Ramos (cell line): Measurements from ENCODE around the gene SPATA31A6.
"Not testable (repeated sequence)": the region's sequence is repeated elsewhere in the genome, so short reads cannot be mapped to it uniquely, and the experiment has no call there.

Experiments
- in situ Hi-C: fragments of 300-500 bp; cut with MboI; formaldehyde crosslinking; loops from one replicate; pipeline ENCODE4 v1.14.3; 2022; ENCODE audit warnings: low sequenced_read_pairs; ENCODE audit not compliant: unreplicated experiment

The SPATA31A6 gene

DNA sequence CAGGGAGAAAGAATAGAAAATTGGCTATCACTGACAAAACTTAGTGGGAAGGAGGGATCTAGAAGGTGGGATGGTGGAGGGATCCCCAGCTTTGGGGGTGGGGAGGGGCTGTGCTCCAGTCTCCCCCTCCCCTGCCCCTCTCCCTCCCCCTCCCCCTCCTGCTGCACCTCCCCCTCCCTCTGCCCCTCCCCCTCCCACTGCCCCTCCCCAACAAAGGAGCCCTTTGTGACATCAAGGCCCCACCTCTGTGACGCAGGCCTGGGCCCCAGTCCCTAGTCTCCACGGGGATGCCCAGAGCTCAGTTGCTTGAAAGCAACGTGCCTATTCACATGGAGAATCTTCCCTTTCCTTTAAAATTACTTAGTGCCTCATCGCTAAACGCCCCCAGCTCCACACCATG is at the start of gene SPATA31A6:
Gene SPATA31A6, plus strand, starts transcription at position 301 of the 400 bp plus-strand sequence. Its CDS starts 29 bp downstream, at position 330.
- in situ Hi-C loops = not testable (repeated sequence)

DNA sequence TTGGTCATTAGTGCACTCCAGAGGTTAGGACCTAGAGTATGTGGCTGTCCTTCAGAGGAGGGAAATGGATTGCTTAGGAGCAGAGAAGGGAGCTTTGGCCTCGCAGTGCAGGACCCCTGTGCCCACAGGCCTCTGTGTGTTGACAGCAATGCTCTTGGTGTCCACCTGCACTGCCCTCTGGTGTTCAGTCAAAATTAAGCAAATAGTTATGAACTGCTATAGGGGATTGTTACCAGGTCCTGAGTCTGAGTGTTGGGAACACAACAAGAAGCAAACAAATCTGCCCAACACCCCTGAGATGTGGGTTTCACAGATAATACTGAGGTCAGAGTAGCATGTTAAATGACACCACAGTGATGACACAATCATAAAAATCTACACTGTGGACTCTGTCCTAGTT is 23.2 kb upstream of the SPATA31A6 start:
- in situ Hi-C loops = not testable (repeated sequence)

DNA sequence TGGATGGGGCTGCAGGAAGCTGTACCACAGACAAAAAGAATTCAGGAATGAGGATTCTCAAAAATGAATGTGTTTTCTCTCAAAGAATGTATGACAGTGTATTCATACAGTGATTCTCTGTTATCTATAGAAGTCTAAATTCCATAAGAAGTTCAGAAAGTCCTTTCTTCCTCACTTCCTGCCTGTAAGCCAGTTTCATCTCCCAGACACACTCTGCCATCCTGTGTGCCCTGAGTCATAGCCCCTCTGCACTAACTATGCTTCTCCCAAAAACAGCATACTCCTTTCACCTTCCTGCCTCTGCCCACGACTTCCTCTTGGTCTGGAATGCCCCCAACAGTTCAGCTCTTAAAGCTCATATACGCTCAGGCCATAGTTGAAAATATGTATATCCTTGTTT is 36.4 kb downstream of the SPATA31A6 start:
- in situ Hi-C loops = not testable (repeated sequence)

DNA sequence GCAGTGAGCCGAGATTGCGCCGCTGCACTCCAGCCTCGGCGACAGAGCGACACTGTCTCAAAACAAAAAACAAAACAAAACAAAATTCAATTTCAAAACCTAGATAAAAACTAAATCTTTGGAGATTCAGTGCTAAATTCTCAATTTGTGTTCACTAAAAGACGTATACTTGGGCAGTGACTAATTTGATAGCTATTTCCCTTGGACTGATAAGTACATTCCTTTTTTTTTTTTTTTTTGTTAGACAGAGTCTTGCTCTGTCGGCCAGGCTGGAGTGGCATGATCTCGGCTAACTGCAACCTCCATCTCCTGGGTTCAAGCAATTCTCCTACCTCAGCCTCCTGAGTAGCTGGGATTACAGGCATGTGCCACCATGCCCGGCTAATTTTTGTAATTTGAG is 39.8 kb downstream of the SPATA31A6 start:
- in situ Hi-C loops = not testable (repeated sequence)

DNA sequence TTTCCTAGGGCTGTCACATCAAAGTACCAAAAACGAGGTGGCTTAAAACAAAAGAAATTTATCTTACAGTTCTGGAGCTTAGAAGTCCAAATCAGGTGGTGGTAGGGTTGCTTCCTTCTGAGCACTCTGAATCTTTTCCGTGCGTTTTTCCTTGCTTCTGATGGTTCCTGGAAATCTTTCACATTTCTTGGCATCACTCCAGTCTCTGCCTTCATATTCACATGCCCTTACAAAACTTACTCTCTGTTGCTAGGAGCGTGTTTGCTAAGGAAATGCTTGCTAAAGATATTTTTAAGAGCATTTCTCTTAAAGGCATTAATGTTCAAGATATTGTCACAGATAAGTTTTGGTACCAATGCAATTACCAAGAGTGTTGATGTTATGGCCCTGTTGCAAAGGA is 49.6 kb downstream of the SPATA31A6 start:
- in situ Hi-C loops = not testable (repeated sequence)

DNA sequence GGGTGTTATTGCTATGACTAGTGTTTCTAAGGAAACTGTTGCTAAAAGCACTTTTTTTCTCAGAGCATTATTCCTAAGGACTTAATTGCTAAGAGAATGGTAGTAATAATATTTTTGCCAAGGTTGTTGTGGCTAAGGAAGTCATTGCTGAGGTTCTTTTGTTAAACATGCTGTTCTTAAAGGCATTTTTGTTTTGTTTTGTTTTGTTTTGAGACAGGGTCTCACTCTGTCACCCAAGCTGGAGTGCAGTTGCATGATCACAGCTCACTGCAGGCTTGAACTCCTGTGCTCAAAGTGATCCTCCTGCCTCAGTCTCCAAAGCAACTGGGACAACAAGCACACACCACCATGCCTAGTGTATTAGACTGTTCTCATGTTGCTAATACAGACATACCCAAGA is 51.2 kb downstream of the SPATA31A6 start:
- in situ Hi-C loops = not testable (repeated sequence)

DNA sequence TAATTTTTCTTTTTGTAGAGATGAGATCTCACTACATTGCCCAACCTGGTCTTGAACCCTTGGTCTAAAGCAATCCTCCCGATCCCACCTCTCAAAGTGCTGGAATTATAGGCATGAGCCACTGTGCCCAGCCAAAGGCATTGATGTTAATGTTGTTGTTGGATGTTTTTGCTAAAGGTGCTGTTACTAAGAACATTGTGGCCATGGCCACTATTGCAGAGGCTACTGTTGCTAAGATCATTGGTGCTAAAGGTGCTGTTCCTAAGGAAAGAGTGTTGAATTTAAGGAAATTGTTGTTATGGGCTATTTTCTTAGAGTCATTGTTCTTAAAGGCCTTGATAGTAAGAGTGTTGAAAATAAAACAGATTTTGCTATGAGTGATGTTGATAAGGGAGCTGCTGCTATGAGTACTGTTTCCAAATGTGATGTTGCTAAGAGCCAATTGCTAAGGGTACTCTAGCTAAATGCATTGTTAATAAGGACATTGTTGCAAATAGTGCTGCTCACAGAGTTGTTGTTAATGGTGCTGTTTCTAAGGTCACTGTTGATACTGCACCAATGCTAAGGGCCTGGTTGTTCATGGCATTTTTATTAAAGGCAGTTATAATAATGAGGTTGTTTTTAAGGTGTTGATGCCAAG is 52.0 kb downstream of the SPATA31A6 start:
- in situ Hi-C loops = not testable (repeated sequence)

DNA sequence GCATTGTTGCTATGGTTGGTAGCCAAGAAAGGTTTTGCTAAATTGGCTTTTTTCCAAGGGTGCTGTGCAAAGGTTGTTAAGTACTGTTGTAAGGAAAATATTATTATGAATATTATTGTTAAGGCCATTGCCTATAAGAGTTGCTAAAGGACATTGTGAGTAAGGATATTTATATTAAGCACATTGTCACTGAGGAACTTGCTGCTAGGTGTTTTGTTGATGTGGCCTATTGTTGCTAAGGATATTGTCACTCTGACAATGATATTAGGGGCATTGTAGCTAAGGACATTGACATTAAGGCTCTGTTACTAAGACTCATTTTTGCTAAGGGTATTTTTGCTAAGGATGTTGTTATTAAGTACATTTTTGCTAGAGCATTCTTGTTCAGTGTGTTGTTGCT is 52.6 kb downstream of the SPATA31A6 start:
- in situ Hi-C loops = not testable (repeated sequence)

DNA sequence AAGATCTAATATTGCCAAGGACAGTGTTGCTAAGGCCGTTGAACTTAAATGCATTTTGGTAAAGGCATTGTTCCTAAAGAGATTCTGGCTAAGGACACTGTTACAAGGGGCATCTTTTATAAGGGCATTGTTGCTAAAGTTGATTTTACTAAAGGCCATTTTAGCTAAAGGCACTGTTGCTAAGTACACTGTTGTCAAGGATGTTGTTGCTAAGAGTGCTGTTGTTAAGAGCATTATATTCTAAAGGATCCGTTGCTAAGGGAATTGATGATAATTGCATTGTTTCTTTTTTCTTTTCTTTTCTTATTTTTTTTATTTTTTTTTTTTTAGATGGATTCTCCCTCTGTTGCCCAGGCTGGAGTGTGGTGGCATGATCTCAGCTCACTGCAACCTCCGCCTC is 53.9 kb downstream of the SPATA31A6 start:
- in situ Hi-C loops = not testable (repeated sequence)

DNA sequence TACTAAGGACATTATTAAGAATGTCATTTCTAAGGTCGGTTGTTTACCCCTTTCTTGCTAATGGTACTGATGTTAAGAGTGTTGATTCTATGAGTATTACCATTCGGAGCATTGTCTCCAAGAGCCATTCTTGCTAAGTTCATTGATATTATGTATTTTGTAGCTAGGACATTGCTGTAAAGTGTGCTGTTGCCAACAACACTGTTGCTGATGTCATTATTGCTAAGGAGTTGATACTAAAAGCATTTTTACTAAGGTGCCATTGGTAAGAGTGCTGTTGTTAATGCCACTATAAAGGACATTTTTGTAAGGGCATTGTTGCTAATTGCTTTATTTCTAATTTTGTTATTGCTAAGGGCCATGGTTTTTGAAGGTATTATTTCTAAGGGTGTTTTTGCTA is 55.4 kb downstream of the SPATA31A6 start:
- in situ Hi-C loops = not testable (repeated sequence)
